IMR-90 (cell line): Measurements from ENCODE around the gene PCED1A. TPM values are rescaled to one million over a fixed set of nuclear protein-coding genes. Genes with fewer than 3 reads are reported as not detected.

ENCODE experiments used
- ATAC-seq: fragments of 200-7000 bp; cut with Tn5 transposase; 2 replicates; pipeline ENCODE4 v1.9.1; 2020; ENCODE audit warnings: low read depth, mild to moderate bottlenecking, moderate library complexity
- BruUV-seq: library from RNA; stranded (reverse); fragments of 400-500 nt; replicated peaks from 2 replicates; lab custom pipeline; 2021; lab: Mats Ljungman, UMichigan
- CTCF ChIA-PET: fragments of 300-600 bp; formaldehyde crosslinking; extraction: SDS; loops from one replicate; lab custom pipeline; 2021; ENCODE audit warnings: antibody characterized with exemption; lab: Yijun Ruan, JAX
- POLR2A ChIA-PET: fragments of 300-600 bp; sonication (Branson Sonifier 250); formaldehyde crosslinking; loops from one replicate; lab custom pipeline; 2022; ENCODE audit warnings: antibody characterized with exemption; ENCODE audit not compliant: unreplicated experiment; lab: Charles Lee
- DNase-seq: peaks from one replicate; pipeline ENCODE4 v3.0.0; 2013
- H2AFZ ChIP-seq: replicated peaks from 2 replicates; pipeline ENCODE3; 2013; ENCODE audit warnings: low read length, mild to moderate bottlenecking; ENCODE audit not compliant: poor library complexity
- H2AK5ac ChIP-seq: 2 replicates; pipeline ENCODE4 v1.6.1; 2013; ENCODE audit warnings: low read depth, low read length, inconsistent platforms
- H2AK9ac ChIP-seq: replicated peaks from 2 replicates; pipeline ENCODE3; 2013; ENCODE audit warnings: mild to moderate bottlenecking, low read depth, low read length, moderate library complexity; ENCODE audit not compliant: poor library complexity
- H2BK120ac ChIP-seq: 2 replicates; pipeline ENCODE4 v1.6.1; 2013; ENCODE audit warnings: low read depth, low read length, inconsistent platforms
- H2BK15ac ChIP-seq: 3 replicates; pipeline ENCODE4 v1.6.1; 2013; ENCODE audit warnings: low read depth, low read length, inconsistent platforms
- H2BK20ac ChIP-seq: 2 replicates; pipeline ENCODE4 v1.6.1; 2013; ENCODE audit warnings: low read depth, mild to moderate bottlenecking, inconsistent platforms, low read length, moderate library complexity
- H2BK5ac ChIP-seq: 2 replicates; pipeline ENCODE4 v1.6.1; 2013; ENCODE audit warnings: mild to moderate bottlenecking, low read depth, low read length, inconsistent platforms; ENCODE audit not compliant: poor library complexity, severe bottlenecking
- H3K14ac ChIP-seq: replicated peaks from 2 replicates; pipeline ENCODE4 v1.6.1; 2013; ENCODE audit warnings: low read depth, low read length, inconsistent platforms
- H3K18ac ChIP-seq: 2 replicates; pipeline ENCODE4 v1.6.1; 2013; ENCODE audit warnings: low read depth, low read length, control low read depth
- H3K23ac ChIP-seq: 2 replicates; pipeline ENCODE4 v1.6.1; 2013; ENCODE audit warnings: low read depth, low read length, inconsistent platforms
- H3K27ac ChIP-seq: 2 replicates; pipeline ENCODE4 v1.5.1; 2013; ENCODE audit warnings: mild to moderate bottlenecking, control low read depth, low read length; ENCODE audit not compliant: insufficient read depth
- H3K27me3 ChIP-seq: 2 replicates; pipeline ENCODE4 v1.6.1; 2013; ENCODE audit warnings: low read length; ENCODE audit not compliant: control insufficient read depth, insufficient read depth
- H3K36me3 ChIP-seq: 2 replicates; pipeline ENCODE4 v1.6.1; 2013; ENCODE audit warnings: low read length, mixed read lengths; ENCODE audit not compliant: control insufficient read depth, insufficient read depth
- H3K4ac ChIP-seq: 2 replicates; pipeline ENCODE4 v1.6.1; 2013; ENCODE audit warnings: low read depth, low read length, inconsistent platforms
- H3K4me1 ChIP-seq: 2 replicates; pipeline ENCODE4 v1.6.1; 2013; ENCODE audit warnings: low read length, mixed read lengths; ENCODE audit not compliant: control insufficient read depth, insufficient read depth
- H3K4me2 ChIP-seq: 2 replicates; pipeline ENCODE4 v1.6.1; 2013; ENCODE audit warnings: low read depth, mild to moderate bottlenecking, control low read depth, low read length, moderate library complexity
- H3K4me3 ChIP-seq: 2 replicates; pipeline ENCODE4 v1.5.1; 2013; ENCODE audit warnings: low read depth, mild to moderate bottlenecking, control low read depth, low read length, moderate library complexity; ENCODE audit not compliant: insufficient read depth
- H3K56ac ChIP-seq: 2 replicates; pipeline ENCODE4 v1.6.1; 2013; ENCODE audit warnings: low read length, inconsistent platforms; ENCODE audit not compliant: insufficient read depth; ENCODE audit errors: extremely low read depth
- H3K79me1 ChIP-seq, 2 experiments: 2 replicates each; pipeline ENCODE4 v1.6.1; 2013; ENCODE audit warnings: low read length in 2 of 2, inconsistent platforms in 1 of 2, low read depth in 1 of 2
- H3K9ac ChIP-seq: 2 replicates; pipeline ENCODE4 v1.6.1; 2013; ENCODE audit warnings: low read depth, low read length, control low read depth
- H3K9me1 ChIP-seq: 2 replicates; pipeline ENCODE4 v1.6.1; 2013; ENCODE audit warnings: low read length, inconsistent platforms; ENCODE audit not compliant: insufficient read depth
- H3K9me3 ChIP-seq: 2 replicates; pipeline ENCODE4 v1.6.1; 2013; ENCODE audit warnings: low read length; ENCODE audit not compliant: control insufficient read depth, insufficient read depth
- H4K20me1 ChIP-seq: 2 replicates; pipeline ENCODE4 v1.6.1; 2013; ENCODE audit warnings: low read length, inconsistent platforms; ENCODE audit not compliant: insufficient read depth
- H4K5ac ChIP-seq: 2 replicates; pipeline ENCODE4 v1.6.1; 2013; ENCODE audit warnings: mild to moderate bottlenecking, low read depth, low read length, control low read depth
- H4K8ac ChIP-seq, 2 experiments: 2 replicates each; pipeline ENCODE4 v1.6.1; 2013; ENCODE audit warnings: low read depth in 2 of 2, low read length in 2 of 2, control low read depth in 1 of 2, inconsistent platforms in 1 of 2
- H4K91ac ChIP-seq: 2 replicates; pipeline ENCODE4 v1.6.1; 2013; ENCODE audit warnings: low read depth, low read length, inconsistent platforms; ENCODE audit not compliant: insufficient read depth
- BHLHE40 ChIP-seq: fragments of 150-350 bp; IDR thresholded peaks from 2 replicates; pipeline ENCODE4 v1.6.1; 2016; ENCODE audit warnings: mild to moderate bottlenecking, low read depth, low read length
- MAFK ChIP-seq: IDR thresholded peaks from 2 replicates; pipeline ENCODE4 v1.6.1; 2012; ENCODE audit warnings: low read depth, low read length, improper control_type of control experiment
- WGBS, 2 experiments: methylation state at CpG; one replicate each; pipeline versions ENCODE4 v1.1.5 to v1.1.7; 2013; ENCODE audit warnings: missing lambda C conversion rate in 2 of 2; ENCODE audit not compliant: insufficient read length in 1 of 2; ENCODE audit errors: extremely low coverage in 2 of 2; 5-methylcytosine and 5-hydroxymethylcytosine counted together
- dilution Hi-C: fragments of 300-500 bp; cut with HindIII; formaldehyde crosslinking; loops from one replicate; pipeline ENCODE4 v1.14.3; 2018; ENCODE audit warnings: low sequenced_read_pairs; ENCODE audit not compliant: unreplicated experiment
- in situ Hi-C: fragments of 300-500 bp; cut with MboI; formaldehyde crosslinking; loops from 3 replicates; pipeline ENCODE4 v1.14.3; 2019; ENCODE audit warnings: low sequenced_read_pairs, inconsistent platforms, mixed read lengths
- intact Hi-C: fragments of 100-400 bp; cut with micrococcal nuclease; formaldehyde crosslinking; loops from 2 replicates; pipeline ENCODE4 v1.10.0; 2022
- polyA plus RNA-seq, 3 experiments: library from polyadenylated mRNA; depleted of rRNA; stranded (reverse); fragments of >200 nt; gene quantifications; 2 replicates each; pipeline ENCODE4 v1.2.3, GENCODE V29; 2012; ENCODE audit warnings: low replicate concordance in 1 of 3
- total RNA-seq: library from RNA; depleted of rRNA; stranded (reverse); fragments of >200 nt; gene quantifications from 2 replicates; pipeline ENCODE4 v1.2.3, GENCODE V29; 2012

PCED1A gene
- total and polyA plus RNA-seq, 2 of the 4 experiments (the other 2 are of a cell fraction), result 9.7 to 33.4 TPM

DNA sequence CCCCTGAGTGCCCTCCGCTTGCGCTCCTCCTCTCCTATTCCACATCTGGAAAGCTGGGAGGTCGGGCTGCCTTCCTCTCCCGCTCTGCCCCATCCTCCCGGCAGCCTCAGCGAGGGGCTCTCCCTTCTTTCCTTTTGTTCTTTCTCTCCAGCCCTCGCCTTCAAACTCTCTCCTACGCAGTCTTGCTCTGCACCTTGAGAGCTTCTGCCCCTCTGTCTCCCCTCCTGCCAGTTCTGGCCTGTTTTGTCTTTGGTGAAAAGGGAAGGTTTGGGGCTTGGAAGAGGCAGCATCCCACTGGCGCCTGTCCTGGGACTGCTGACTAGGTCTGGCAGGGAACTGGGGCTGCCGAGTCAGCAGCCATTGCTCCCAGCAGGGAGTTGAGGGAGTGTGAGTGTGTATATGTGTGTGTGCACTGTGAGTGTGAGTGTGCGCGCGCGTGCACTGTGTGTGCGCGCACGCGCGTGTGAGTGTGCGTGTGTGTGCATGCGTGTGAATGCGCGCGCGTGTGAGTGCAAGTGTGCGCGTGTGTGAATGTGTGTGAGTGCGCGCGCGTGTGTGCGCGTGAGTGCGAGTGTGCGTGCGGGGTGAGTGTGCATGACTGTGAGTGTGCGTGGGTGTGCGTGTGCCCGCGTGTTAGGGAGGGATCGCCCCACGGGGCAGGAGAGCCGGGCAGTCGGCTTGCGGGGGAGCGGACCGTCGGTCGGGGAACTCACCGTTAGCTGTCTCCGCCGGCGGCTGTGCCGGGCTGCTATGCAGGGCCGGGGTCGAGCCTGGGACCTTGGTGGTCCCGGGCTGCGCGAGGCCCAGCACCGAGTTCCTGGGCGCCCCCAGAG is 40.6 kb downstream of the PCED1A start:
- peaks cover 53% of the 10 kb centered on the region for H3K27me3 ChIP-seq
- in situ Hi-C loops, result loop anchor here (25.0 kb wide), 1 partner anchor 688 kb away; the partner anchor contains the start of gene STK35
- no peak overlapping the region; the same call in 1 of the 2 replicates for H4K91ac ChIP-seq
- peak overlapping the region; percentile 50; the same call in 1 of the 2 replicates for H3K9ac ChIP-seq
- H3K4me3 ChIP-seq, result peak overlapping the region; percentile 25
- no TSS peak for BruUV-seq
- H3K4me2 ChIP-seq, result peak overlapping the region; percentile 58
- no peak overlapping the region for H2AK5ac ChIP-seq
- ChIA-PET CTCF (interaction anchor here (1.0 to 1.2 kb wide), 2 partner anchors 29 to 44 kb away, joined by 3 to 5 read pairs; no protein-coding TSS in a partner anchor), POLR2A (no interaction called here)
- H4K8ac ChIP-seq, result peak overlapping the region; percentile 5 to 62; a peak in 2 of 4 replicates
- peak overlapping the region; percentile 32; the same call in 1 of the 2 replicates for H4K5ac ChIP-seq
- TF ChIP-seq MAFK (peak; percentile 37; the same call in 1 of the 2 replicates), BHLHE40 (no peak)
- no peaks in the 10 kb centered on the region for H4K20me1 ChIP-seq
- DNase-seq (peak; percentile 7), ATAC-seq (peak; percentile 71)
- H3K56ac ChIP-seq, result no peak overlapping the region
- dilution Hi-C loops, result no loop called here
- H3K4me1 ChIP-seq, result peaks cover under 1% of the 10 kb centered on the region; the same call in 1 of the 2 replicates
- no peak overlapping the region for H2AK9ac ChIP-seq
- H2BK5ac ChIP-seq, result no peak overlapping the region
- WGBS, 2 experiments, result 4% methylated on average over 13 of the region's 61 CpGs; no CpG with 5 or more reads in 1 of the 2 experiments
- intact Hi-C loops, result loop anchor here (2.0 kb wide), 1 partner anchor 41 kb away; the partner anchor contains the start of genes PCED1A and VPS16
- no peak overlapping the region; the same call in 1 of the 2 replicates for H3K18ac ChIP-seq
- H3K14ac ChIP-seq, result 0 out of 2 replicates have a peak overlapping the region, but pooled peaks have one; percentile 11
- H3K27ac ChIP-seq, result peak overlapping the region; percentile 32; the same call in 1 of the 2 replicates
- no peaks in the 10 kb centered on the region for H3K9me1 ChIP-seq
- no peak overlapping the region for H3K23ac ChIP-seq
- H2BK120ac ChIP-seq, result peak overlapping the region; percentile 44; the same call in 1 of the 2 replicates
- H3K36me3 ChIP-seq, result no peaks in the 10 kb centered on the region; the same call in 1 of the 2 replicates
- no peaks in the 10 kb centered on the region for H3K79me1 ChIP-seq
- H3K9me3 ChIP-seq, result 0 out of 2 replicates have a peak, but pooled peaks cover 9% of the 10 kb centered on the region
- H2BK15ac ChIP-seq, result no peak overlapping the region
- 0 out of 2 replicates have a peak overlapping the region, but pooled peaks have one; percentile 45 for H3K4ac ChIP-seq
- H2AFZ ChIP-seq, result peak overlapping the region; percentile 84
- H2BK20ac ChIP-seq, result no peak overlapping the region
